ENCODE data around the gene B3GLCT.

B3GLCT gene

DNA sequence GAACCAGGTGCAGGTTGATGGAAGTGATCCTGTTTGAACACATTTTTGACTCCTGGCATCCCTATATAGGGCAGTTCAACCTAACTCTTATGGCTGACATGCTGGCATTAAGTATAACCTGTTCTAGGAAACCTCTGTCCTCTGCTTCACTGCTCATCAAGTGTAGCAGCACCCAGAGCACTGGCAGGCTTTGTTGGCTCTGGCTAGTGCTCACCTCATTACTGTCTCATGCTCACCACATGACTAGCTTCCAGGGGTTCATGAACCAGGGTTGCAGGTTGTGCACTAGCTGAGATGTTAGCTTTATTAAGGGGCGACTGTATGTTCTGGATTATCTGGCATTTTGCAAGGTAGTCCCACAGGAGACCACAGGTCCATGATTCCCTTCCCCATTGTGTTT is 63.6 kb downstream of the B3GLCT start:
- Mint-ChIP-seq H3K36me3 (peaks cover 41% of the 10 kb centered on the region), H3K4me1 (no peaks in the 10 kb centered on the region), H3K4me3 (no peak overlapping the region), H3K27ac (peak overlapping the region; percentile 31), H3K9me3 (no peaks in the 10 kb centered on the region), H3K27me3 (no peaks in the 10 kb centered on the region)
- no peak for ATAC-seq

DNA sequence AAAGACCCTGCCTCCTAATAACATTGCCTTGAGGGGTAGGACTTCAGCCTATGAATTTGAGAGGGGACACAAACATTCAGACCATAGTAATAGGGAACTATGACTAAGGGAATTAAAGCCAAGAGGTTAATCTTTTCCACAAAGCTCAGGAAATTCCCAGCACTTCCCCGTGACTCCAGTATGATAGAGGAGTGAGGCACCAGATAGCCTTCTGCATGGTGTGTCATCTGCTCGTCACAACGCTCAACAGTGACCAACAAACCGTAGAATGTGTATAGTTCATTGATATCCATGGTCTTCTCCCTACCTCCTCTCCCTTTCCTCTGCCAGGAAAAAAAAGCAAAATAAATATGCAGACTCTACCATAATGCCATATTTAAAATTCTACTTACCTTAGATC is 64.4 kb downstream of the B3GLCT start:
- peaks cover 46% of the 10 kb centered on the region for H3K36me3 Mint-ChIP-seq
- H3K27ac Mint-ChIP-seq, result no peak overlapping the region
- no peak for ATAC-seq
- H3K4me3 Mint-ChIP-seq, result no peak overlapping the region
- no peaks in the 10 kb centered on the region for H3K9me3 Mint-ChIP-seq
- H3K27me3 Mint-ChIP-seq, result no peaks in the 10 kb centered on the region
- no peaks in the 10 kb centered on the region for H3K4me1 Mint-ChIP-seq

DNA sequence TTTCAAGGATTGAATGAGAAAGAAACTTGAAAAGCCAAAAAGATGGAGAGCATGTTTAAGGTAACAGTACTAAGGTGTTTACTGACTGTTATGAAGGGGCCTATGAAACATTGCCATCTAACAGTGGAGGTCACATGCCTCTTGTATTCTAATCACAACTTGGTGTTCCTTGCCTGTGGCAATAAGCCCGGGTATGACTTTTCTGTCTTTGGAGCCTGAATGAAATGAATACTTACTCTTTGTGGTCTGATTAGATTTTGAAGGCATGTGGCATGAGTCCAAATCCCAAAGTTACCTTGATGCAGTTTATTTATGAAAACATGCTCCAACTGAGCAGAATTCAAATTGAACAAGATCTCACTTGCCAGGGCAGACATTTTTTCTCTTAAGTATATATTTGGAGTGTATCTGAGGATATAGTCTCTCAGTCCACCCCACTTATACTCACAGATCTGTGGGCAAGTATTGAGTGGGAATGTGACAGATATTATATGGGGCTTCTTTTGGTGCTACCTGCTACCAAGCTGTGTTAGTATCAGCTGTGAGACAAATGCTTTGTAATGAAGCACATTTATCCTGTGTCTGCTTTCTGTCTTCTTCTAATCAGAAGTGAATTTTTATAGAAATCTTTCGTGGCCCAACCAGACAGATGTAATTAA is 67.5 kb downstream of the B3GLCT start:
- Mint-ChIP-seq H3K27me3 (no peaks in the 10 kb centered on the region), H3K27ac (no peak overlapping the region), H3K36me3 (peaks cover 63% of the 10 kb centered on the region), H3K4me3 (no peak overlapping the region), H3K4me1 (no peaks in the 10 kb centered on the region), H3K9me3 (peaks cover 11% of the 10 kb centered on the region)
- no peak for ATAC-seq

DNA sequence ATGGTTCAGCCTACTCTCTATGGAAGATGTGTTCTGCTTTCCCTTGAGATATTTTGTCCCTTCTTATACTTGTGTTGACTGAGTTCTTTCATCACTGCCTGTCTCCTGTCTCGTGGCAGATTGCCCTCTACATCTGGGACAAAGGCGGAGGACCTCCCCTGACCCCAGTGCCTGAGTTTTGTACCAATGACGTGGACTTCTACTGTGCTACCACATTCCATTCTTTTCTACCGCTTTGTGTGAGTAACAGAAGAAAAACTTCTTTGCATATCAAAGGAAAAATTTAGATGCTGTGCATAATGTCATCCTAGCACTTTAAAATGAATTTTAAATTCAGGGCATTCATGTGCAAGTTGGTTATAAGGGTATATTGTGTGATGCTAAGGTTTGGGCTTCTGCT is 74.6 kb downstream of the B3GLCT start:
- peaks cover 80% of the 10 kb centered on the region for H3K36me3 Mint-ChIP-seq
- no peaks in the 10 kb centered on the region for H3K27me3 Mint-ChIP-seq
- H3K27ac Mint-ChIP-seq, result no peak overlapping the region
- H3K4me1 Mint-ChIP-seq, result no peaks in the 10 kb centered on the region
- H3K4me3 Mint-ChIP-seq, result no peak overlapping the region
- ATAC-seq, result no peak
- peaks cover 17% of the 10 kb centered on the region for H3K9me3 Mint-ChIP-seq

DNA sequence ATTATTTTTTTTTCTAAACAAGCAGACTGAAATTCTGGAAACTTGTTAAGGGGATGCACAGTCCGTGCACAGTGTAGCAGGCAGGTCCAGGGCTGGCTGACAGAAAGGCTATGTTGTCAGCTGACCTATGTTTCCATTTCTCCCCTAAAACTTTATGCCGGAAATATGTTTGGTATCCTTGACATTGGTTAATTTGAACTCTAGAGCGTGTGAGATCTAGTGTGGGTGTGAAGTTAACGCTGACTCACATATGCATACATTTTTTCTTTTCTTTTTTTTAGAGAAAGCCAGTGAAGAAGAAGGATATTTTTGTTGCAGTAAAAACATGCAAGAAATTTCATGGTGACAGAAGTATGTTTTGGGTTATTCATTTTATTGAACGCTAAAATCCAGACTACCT is 76.6 kb downstream of the B3GLCT start:
- ATAC-seq, result no peak
- Mint-ChIP-seq H3K4me3 (no peak overlapping the region), H3K27me3 (no peaks in the 10 kb centered on the region), H3K9me3 (peaks cover 9% of the 10 kb centered on the region), H3K36me3 (peaks cover 74% of the 10 kb centered on the region), H3K27ac (no peak overlapping the region), H3K4me1 (no peaks in the 10 kb centered on the region)

DNA sequence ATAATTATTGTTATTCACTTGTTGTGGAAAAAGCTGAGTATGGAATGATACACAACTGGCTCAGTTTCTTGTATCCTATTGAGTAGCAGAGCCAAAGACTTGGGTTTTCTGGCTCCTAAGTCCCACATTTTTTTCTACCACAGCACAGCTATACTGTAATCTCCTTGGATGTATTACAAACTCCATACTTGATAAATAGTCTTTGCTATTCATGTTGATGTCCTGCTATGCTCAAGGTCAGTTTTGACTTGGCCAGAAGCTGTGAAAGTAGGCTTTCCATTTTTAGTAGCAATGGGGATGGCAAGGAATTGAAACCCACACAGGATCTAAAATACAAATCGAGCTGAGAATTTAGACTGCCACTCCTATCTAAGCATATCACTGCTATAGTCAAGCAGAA is 79.1 kb downstream of the B3GLCT start:
- no peak overlapping the region for H3K4me3 Mint-ChIP-seq
- H3K27ac Mint-ChIP-seq, result no peak overlapping the region
- no peak for ATAC-seq
- H3K27me3 Mint-ChIP-seq, result no peaks in the 10 kb centered on the region
- H3K9me3 Mint-ChIP-seq, result peaks cover 6% of the 10 kb centered on the region
- no peaks in the 10 kb centered on the region for H3K4me1 Mint-ChIP-seq
- peaks cover 51% of the 10 kb centered on the region for H3K36me3 Mint-ChIP-seq

DNA sequence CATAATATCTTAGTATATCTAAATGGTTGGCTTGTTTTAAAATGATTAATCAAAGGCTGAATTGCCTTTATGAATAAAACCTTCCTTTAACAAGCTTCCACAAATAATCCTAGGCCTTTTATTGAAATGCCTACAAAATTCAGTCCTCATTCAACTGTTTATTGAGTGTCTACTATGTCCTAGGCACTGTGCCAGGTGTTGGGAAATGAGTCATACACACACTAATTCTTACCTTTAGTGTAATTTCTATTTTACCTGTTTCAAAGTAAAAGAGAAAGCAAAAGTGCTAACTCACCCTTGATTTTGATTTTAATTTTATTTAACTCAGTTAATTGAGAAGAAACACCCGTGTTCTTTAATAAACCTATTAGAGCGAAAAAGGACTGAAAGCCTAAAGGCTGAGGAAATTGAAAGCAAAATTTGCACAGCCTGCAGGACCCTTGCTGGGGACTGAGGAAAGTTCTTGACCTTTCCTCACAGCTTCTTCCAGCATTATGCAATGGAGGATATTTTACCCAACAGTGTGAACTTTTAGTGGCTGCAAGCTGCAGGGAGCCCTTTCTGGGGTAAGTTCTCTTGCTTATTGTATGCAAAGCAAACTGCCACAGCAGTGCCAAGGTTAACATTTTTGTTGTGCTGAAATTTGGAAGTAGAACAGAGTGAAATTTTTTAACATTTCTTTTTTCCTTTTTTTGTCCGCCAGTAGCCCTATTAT is 83.1 kb downstream of the B3GLCT start:
- H3K9me3 Mint-ChIP-seq, result peaks cover 7% of the 10 kb centered on the region
- no peak overlapping the region for H3K27ac Mint-ChIP-seq
- no peaks in the 10 kb centered on the region for H3K4me1 Mint-ChIP-seq
- H3K4me3 Mint-ChIP-seq, result no peak overlapping the region
- no peaks in the 10 kb centered on the region for H3K27me3 Mint-ChIP-seq
- peaks cover 41% of the 10 kb centered on the region for H3K36me3 Mint-ChIP-seq
- ATAC-seq, result no peak

DNA sequence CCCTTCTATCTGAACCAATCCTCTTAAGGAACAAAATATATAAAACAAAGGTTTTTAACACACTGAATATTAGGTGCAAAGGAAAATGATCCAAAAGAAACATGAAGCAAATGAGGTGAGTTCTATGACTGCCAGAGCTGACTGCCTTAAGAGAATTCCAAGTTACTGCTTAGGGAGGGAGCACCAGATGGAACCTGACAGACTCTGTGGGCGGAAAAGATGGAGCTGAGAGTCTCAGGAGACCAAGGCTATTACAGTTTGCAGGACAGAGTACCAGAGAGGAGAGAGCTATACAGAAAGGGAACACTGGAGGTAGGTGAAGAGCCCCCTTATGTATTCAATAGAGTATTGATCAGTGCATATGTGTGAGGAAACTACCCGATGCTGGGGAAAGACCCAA is 87.2 kb downstream of the B3GLCT start:
- H3K36me3 Mint-ChIP-seq, result peaks cover 60% of the 10 kb centered on the region

DNA sequence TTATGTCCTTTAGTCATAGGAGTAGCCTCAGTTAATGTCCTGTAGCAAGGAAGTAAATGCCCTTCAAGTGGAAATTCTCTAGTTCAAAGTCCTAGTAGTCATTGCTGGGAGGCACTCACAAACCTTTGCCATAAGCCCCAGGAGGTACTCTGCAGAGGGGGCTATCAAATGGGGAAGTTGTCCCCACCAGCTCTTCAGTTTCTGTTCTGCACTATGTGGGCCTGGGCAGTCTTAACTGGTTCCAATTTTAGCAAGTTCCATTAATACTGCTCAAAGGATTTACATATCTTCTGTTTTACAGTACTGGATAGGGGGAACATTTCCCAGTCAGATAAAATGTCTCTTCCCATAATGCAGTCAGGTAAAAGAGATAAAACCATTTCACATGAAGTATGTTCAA is 101.3 kb downstream of the B3GLCT start:
- ATAC-seq, result no peak
- Mint-ChIP-seq H3K4me1 (no peaks in the 10 kb centered on the region), H3K4me3 (no peak overlapping the region), H3K9me3 (no peaks in the 10 kb centered on the region), H3K27ac (no peak overlapping the region), H3K36me3 (peaks cover 57% of the 10 kb centered on the region), H3K27me3 (no peaks in the 10 kb centered on the region)

More for the DNA sequence above, 87.2 kb downstream of the B3GLCT start:
- Mint-ChIP-seq H3K4me1 (no peaks in the 10 kb centered on the region), H3K27ac (no peak overlapping the region), H3K27me3 (no peaks in the 10 kb centered on the region), H3K9me3 (peaks cover 28% of the 10 kb centered on the region), H3K4me3 (no peak overlapping the region)
- ATAC-seq, result no peak

DNA sequence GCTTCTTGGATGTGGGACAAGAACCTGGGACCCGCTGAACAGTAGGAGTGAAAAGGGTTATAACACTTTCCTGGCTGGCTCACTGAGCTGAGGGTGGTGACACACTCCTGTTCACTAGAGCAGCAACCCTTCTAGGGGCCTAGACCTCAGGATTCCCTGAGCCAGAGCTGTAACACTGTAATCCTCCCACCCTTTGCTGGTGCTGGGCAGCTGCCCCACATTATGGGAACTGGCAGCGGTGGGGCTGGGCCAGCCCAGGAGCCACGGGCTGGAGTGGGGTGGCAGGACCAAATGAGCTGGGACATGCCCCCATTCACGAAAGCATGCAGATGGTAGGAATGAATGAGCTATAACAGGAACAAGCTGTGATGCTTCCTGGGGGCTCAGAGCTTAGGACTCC is 110.6 kb downstream of the B3GLCT start:
- H3K9me3 Mint-ChIP-seq, result peaks cover 39% of the 10 kb centered on the region
- no peaks in the 10 kb centered on the region for H3K4me1 Mint-ChIP-seq
- no peak overlapping the region for H3K27ac Mint-ChIP-seq
- H3K4me3 Mint-ChIP-seq, result no peak overlapping the region
- ATAC-seq, result no peak
- H3K27me3 Mint-ChIP-seq, result no peaks in the 10 kb centered on the region
- peaks cover 38% of the 10 kb centered on the region for H3K36me3 Mint-ChIP-seq

DNA sequence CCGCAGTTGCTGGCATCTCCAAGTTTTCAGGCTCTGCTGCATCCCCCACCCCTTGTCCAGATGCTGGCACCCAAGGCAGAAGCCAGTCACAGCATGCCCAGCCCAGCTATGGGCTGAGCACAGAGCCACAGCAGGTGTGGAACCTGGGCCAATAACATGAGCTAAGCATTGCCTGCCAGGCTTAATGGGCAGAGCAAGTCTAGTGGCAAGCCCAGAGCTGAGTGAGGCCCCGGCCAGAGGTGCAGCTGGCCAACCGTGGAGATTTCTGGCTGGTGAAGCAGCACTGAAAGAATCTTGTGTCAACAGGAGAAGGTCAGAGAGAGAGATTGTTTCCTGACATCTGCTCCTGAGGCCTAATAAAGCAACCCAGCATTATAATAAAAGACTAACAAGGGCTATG is 111.0 kb downstream of the B3GLCT start:
- Mint-ChIP-seq H3K4me3 (no peak overlapping the region), H3K9me3 (peaks cover 39% of the 10 kb centered on the region), H3K27ac (no peak overlapping the region), H3K4me1 (no peaks in the 10 kb centered on the region), H3K27me3 (no peaks in the 10 kb centered on the region), H3K36me3 (peaks cover 40% of the 10 kb centered on the region)
- no peak for ATAC-seq

DNA sequence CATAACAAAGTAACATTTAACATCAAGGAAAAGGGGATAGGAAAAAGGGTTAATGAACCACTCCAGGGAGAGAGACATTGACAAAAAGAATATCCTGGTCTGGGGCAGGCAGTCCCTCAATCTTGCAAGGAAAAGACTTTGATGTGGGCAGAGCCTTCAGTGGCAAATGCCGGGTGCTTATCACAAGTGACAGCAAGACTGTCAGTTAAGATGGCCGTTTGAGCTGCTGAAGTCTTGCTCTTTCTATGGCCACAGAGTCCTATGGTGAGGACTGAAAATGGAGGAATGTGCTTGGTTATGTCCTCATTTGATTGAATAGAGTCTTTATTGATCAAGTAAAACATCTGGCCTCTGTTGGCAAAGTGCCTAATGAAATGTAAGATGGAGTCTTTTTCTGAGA is 112.1 kb downstream of the B3GLCT start:
- Mint-ChIP-seq H3K4me3 (no peak overlapping the region), H3K27me3 (no peaks in the 10 kb centered on the region), H3K27ac (no peak overlapping the region), H3K9me3 (peaks cover 39% of the 10 kb centered on the region), H3K36me3 (peaks cover 40% of the 10 kb centered on the region), H3K4me1 (no peaks in the 10 kb centered on the region)
- ATAC-seq, result no peak

DNA sequence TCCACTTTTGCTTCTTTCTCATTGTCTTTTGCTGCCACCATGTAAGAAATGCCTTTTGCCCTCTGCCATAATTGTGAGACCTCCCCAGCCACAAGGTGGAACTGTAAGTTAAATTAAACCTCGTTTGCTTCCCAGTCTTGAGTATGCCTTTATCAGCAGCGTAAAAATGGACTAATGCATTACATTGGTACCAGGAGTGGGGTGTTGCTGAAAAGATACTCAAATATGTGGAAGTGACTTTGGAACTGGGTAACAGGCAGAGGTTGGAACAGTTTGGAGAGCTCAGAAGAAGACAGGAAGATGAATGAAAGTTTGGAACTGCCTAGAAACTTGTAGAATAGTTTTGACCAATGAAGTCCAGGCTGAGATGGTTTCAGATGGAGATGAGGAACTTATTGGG is 115.2 kb downstream of the B3GLCT start:
- no peaks in the 10 kb centered on the region for H3K27me3 Mint-ChIP-seq
- peaks cover 35% of the 10 kb centered on the region for H3K9me3 Mint-ChIP-seq
- no peak for ATAC-seq
- no peak overlapping the region for H3K4me3 Mint-ChIP-seq
- H3K27ac Mint-ChIP-seq, result no peak overlapping the region
- no peaks in the 10 kb centered on the region for H3K4me1 Mint-ChIP-seq
- H3K36me3 Mint-ChIP-seq, result peaks cover 41% of the 10 kb centered on the region

DNA sequence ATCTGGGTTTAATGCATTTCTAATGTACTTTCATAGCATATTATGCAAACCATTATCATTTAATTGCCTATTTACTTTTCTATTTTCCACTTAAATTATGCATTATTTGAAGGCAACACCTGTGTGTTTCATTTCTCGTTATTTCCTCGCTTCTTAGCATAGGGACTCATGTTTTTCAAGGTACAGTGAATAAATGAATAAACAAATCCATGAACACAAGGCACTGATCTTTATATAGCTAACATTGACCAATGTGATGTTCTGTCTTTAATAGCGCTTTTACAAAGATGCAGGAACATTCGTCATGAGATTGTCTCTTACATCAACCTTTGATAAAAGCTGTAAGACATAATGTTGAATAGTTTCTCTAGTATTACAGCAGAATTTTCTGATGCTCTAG is 121.2 kb downstream of the B3GLCT start:
- Mint-ChIP-seq H3K27me3 (no peaks in the 10 kb centered on the region), H3K36me3 (peaks cover 19% of the 10 kb centered on the region), H3K27ac (no peak overlapping the region), H3K4me1 (no peaks in the 10 kb centered on the region), H3K9me3 (peaks cover 2% of the 10 kb centered on the region), H3K4me3 (no peak overlapping the region)
- ATAC-seq, result peak; percentile 77

DNA sequence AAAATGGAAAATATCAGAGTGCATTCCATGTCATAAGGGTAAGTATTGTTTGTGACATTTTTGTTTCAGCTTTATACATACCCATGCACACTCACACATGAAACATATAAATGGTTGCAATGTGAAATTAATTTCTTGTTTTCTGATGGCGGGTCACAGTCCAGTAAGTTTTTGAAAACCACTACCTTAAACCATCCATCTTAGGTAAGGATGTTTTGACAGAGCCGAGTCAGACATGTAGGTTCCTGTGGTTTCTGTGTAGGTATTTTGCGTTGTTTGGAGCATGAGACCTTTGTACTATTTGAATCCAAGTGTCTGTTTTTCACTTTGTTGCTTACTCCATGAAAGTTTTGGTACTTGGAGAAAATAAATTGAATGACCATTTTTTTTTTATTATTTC is 121.7 kb downstream of the B3GLCT start:
- H3K36me3 Mint-ChIP-seq, result peaks cover 19% of the 10 kb centered on the region
- H3K27me3 Mint-ChIP-seq, result no peaks in the 10 kb centered on the region
- H3K4me1 Mint-ChIP-seq, result no peaks in the 10 kb centered on the region
- ATAC-seq, result peak; percentile 81
- H3K27ac Mint-ChIP-seq, result no peak overlapping the region
- H3K4me3 Mint-ChIP-seq, result no peak overlapping the region
- H3K9me3 Mint-ChIP-seq, result peaks cover 2% of the 10 kb centered on the region

DNA sequence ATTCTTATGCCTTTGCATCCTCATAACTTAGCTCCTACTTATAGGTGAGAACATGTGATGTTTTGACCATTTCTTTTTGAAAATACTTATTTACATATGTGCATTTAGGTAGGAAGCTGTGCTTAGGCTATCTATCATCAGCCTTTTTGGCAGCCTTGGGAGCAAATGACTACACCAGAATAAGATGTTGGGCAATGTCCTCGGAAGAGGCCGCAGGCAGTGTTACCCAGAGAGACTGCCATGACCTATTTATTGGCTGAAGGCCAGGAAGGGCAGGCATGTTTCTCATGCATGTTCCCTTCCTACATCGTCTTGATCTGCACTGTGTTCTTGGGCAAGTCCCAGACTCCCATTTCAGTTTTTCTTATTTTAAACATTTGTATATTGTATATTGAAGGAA is 122.3 kb downstream of the B3GLCT start:
- no peaks in the 10 kb centered on the region for H3K27me3 Mint-ChIP-seq
- peaks cover 23% of the 10 kb centered on the region for H3K36me3 Mint-ChIP-seq
- no peak for ATAC-seq
- H3K4me1 Mint-ChIP-seq, result no peaks in the 10 kb centered on the region
- peaks cover 2% of the 10 kb centered on the region for H3K9me3 Mint-ChIP-seq
- H3K27ac Mint-ChIP-seq, result no peak overlapping the region
- H3K4me3 Mint-ChIP-seq, result no peak overlapping the region
